OCI-M2 (cell line): ENCODE measurements around the gene BTRC.

Experiments used
- DNase-seq: peaks from one replicate; lab custom pipeline; 2025; ENCODE audit not compliant: unreplicated experiment; lab: John Stamatoyannopoulos, UW

Gene BTRC

DNA sequence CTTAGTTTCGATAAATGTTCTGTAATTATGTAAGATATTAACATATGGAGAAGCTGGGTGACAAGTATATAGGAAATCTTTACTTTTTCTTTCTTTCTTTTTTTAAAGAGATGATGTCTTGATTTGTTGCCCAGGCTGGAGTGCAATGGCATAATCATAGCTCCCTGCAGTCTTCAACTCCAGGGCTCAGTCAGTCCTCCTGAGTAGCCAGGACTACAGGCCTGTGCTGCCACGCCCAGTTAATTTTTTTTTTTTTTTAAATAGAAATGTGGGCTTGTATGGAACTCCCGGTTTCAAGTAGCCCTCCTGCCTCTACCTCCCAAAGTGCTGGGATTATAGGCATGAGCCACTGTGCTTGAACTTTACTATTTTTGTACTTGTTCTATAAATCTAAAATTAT is 122.4 kb downstream of the BTRC start:
- DNase-seq: no peak

DNA sequence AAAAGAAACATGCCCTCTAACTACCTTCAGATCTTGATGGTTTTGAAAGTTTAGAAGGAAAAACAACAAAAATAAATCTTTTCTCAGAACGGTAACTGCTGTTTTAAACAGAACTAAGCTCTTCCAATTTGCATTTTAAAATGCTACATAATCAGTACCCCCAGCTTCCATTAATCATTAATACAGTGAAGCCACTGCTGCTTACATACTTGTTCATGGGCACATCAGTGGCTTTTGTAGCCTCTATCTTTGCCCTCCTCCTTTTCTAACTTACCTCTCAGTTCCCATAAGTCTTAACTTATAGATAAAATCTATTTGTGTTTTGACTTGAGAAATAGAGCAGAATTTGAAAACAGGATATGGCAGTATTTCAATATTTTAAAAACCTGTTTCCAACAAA is 125.0 kb downstream of the BTRC start:
- DNase-seq: no peak

DNA sequence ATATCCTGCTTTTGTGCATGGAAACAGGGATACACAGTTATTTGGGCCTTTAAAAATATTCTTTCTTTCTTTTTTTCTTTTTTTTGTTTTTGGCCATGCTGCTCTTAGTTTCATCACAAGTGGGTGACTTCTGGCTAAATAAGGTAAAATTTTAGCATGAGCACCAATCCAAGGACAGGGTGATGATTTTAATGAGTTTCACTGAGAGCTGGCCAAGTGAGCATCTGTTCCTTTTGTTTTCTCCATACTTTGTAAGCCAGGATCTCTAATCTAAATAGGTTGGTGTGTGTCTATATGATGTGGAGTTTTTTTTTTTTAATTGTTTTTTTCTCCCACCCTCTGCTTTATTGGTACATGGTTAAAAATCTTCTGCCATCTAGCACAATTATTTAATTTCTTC is 127.3 kb downstream of the BTRC start:
- no peak for DNase-seq

DNA sequence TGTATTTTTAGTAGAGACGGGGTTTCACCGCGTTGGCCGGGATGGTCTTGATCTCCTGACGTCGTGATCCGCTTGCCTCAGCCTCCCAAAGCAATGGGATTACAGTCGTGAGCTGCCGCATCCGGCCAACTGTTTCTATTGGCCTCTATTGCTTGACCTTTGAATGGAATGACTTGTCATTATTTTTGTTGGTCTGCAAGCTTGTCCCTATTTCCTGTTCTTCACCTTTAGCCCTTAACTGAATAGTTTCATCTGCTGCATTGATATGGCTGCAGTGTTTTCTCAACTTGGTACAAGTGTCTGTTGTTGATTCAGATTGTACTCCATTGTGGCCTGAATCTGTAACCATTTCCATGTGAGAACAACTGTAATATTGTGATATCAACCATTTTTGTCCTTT is 128.6 kb downstream of the BTRC start:
- no peak for DNase-seq

DNA sequence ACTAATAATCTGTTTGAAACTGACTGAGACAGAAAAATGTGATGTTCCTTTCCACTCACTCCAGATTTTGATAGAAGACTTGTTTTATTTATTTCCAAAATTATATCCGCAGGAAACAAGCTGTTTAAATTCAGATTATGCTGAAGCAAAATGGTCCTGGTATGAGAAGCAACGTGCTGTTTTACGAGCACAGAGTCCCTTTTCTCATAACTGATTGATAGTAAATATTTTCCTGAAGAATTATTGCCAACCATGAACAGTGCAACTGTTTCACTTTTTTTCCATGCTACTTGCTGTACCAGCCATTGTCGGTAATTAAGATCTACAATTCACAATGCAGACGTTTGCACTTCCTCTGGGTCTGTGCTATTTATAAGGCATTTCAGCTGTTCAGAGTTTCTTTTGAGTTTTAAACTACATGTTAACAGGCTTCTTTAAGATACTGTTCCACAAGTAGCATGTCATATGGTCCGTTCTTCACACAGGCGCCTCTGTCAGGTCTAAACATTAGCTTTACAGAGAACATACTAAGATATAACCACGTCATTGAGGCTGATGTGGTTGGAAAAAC is 130.3 kb downstream of the BTRC start:
- no peak for DNase-seq

DNA sequence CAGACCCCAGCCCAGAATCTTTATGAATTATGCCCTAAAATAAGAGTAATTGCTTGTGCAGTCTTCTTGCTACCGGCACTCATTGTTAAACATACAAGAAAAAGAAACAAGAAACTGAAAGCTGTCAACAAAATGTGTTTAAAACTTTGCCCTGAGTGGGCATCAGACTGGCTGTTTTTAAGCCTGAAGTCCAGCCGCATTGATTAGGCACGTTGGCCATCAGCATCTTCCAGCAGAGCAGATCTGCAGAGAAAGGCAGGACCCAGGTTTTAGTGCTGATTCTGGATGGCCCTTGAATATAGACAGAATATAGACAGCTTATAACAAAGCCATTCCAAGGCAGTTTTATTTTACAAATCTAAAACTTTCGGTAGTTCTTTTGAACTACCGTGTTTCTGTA is 131.2 kb downstream of the BTRC start:
- DNase-seq: no peak

DNA sequence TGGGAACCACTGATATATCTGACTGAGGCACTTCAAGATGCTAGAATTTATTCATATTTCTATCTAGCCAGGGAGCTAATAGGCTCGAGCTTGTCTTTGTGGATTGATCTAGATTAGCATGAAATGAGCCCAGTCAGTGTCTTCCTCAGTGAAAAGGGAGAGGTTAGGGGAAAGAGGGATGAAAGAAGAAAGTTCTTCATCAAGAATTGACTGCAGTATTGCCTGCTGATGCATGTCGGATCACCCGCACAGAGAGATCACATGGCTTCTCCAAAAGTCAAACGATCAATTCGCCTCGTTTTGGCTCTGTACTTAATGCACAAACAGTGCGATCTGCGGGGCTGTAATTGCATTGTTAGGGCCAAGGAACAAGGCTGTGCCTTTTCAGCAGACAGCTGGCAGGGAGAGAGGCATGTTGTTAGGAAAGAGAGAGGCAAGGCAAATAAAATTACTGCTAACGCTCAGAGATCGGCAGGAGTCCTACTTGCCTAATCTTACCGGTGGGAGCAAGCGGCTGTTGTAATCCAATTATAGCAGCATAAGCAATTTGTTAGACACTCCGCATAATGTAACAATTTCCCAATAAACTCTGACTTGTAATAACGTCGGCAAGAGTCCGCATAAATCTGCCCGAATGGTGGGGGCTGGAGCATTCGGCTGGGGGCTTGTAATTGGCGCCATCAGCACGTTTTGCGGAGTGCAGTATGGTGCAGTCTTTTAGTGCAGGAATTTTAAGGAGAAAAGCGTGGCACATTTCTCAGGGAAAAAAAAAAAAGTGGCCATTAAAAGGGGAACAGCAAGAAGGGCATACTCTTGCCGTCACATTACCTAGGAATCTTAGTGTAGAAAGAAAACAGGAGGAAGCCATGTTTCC is 132.0 kb downstream of the BTRC start:
- DNase-seq: no peak

DNA sequence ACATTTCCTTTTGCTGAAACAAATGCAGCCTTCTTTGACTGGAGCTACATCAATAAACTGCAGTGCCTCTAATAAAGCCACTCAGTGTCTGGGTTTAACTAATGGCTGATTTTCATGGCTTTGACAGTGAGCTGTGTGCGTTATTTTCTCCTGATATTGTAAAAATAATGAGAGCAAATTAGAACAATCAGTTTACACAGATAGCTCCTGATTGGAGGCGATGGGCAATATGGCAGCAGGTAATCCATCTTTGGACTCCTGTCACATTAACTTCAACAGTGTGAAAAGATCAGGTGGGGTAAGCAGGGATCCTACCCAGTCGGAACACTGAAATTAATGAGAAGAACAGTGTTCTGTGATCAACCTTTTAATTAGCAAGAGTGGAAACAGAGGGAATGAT is 133.4 kb downstream of the BTRC start:
- no peak for DNase-seq

DNA sequence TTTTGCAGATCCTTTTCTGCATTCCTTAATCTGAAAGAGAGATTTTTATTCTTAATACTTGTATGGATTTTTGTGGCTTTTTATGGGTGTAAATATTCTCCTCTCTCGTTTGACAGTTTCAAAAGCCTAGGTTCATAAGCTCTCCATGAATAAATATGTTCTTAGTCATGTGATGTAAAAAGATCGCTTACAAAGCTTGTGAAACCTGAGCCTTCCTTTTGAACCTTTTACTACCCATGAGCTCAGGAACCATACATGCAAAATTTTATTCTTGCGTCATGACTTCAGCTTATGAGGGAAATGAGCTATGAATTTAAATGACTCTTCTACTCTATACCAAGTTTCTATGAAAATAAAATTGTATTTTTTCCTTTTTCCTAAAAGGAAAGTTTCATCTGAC is 135.4 kb downstream of the BTRC start:
- DNase-seq: no peak

DNA sequence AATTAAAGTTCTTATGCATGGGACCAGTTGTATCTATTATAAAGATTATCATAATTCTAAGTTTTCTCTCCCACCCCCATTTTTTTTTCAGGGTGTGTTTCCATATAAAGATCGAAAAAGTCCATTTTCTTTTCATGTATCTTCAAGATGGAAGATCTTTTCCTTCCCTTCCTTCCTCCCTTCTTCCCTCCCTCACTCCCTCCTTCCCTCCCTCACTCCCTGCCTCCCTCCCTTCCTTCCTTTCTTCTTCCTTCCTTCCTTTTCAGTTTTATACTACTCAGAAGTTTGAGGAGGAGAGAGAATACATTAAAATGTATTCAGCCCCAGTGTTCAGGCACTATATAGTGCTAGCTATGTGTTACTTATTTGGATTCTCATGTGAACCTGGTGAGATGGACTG is 136.1 kb downstream of the BTRC start:
- DNase-seq: no peak

DNA sequence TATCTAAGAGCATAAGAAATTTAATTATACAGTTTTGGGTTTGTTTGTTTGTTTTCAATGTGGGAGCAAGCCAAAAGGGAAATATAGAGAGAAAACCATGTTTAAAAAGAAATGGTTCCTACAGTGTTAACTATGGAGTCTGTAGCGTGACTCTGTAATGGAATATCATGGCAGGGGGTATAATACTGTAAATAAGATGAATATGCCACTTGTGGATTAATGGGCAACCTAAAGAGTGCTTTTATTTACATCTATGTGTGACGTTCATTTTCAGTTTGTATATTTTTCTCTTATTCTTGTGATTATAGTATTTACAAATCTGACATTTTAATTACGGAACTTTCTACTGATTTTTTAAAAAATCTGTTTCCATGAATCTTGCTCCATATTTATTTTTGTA is 138.2 kb downstream of the BTRC start:
- no peak for DNase-seq

DNA sequence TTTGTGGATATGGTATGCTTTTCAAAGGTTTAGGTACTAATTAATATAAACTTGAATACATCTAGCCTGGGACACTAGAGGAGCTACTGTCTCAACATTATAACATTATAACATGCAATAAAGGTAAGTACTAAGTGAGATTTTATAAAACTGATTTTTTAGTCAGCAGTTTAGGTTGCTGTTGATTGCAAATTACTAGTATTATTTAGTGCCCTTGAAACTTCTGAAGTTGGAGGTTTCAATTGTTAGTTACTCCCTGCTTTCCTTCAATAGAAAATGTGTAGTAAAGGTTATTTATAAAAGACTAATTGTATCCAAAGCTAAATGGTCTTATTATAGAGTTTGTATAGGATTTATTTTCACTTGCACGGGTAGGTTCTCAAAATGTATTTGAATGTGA is 138.8 kb downstream of the BTRC start:
- no peak for DNase-seq

DNA sequence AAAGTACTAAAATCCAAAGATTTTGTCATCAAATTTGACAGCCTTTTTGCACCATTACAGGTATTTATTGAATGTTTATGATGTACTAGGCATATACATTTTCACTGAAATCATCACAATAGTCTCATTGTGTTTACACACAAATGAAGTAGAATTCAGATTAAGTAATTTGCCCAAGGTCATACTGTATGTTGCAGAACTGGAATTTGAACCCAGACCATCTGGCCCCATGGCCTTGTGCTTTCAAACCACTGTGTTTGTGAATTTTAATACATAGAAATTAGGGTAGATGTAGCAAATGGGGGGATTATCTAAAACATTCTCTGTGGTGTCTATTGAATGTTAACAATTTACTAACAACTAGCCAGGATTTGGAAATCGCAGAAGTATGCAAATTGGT is 139.3 kb downstream of the BTRC start:
- no peak for DNase-seq

DNA sequence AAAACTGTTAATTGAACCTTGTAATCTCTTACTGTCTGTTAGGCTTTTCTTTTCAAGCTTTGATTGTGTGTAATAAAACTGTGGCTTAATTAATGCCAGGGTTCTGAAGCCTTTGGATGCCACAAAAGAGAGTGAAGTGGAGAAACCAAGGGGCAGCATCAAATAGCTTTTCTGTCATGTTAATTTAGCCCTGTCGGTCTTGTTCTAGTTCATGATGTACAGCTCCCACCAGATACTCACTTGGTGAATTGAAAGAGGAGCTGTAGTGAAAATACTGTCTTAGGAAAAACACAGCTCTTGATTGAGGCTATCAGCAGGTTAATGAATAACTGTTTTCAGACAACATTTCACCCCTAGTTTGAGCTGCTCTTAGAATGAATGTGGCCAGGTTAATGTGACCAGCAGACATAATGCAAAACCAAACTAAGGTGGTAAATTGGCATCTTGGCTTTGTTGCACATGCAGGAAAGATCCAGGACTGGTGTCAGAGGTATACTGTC is 139.9 kb downstream of the BTRC start:
- no peak for DNase-seq

DNA sequence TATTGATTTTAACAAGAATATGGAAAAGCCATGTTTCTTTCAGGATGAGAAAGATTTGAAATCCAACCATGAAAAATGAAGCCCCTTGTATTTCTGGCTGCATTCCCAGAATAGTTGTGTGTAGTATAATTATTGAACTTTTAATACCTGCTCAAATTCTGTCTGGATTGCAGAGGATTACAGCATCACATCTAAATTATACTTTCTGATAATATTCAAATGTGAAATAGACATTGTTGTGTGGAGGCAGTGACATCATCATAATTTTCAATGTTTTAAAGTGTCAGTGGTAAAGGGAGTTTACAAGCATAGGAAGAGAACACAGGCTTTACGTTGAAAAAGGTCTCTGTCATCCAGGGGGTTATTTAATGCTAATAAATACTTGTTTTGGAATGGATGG is 140.7 kb downstream of the BTRC start:
- DNase-seq: no peak

DNA sequence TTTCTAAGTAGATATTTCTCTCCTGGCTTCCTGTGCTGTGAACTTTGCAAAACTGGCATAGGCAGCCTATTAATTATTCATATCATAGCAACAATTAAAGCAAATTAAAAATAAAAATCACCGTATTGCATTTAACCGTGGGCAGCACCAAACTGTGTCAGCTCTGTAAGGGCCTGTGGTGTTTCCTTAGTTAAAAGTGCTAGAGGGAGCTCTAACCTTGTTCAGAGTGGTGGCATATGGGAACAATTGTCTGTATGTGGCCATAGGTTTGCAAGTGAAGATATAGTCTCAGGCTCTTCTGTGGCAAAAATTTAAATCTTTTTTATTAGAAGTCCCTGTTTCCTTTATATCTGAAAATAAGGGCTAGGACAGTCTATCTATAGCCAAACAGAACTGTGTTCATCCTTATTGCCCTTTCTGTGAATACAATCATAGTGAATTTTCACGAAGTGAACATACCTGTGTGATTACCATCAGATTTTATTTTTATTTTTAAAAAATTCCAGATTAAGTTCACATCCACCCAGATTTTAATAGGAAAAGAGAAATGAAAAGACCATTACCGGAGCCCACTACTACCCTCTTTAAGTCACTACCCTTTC is 141.5 kb downstream of the BTRC start:
- no peak for DNase-seq

DNA sequence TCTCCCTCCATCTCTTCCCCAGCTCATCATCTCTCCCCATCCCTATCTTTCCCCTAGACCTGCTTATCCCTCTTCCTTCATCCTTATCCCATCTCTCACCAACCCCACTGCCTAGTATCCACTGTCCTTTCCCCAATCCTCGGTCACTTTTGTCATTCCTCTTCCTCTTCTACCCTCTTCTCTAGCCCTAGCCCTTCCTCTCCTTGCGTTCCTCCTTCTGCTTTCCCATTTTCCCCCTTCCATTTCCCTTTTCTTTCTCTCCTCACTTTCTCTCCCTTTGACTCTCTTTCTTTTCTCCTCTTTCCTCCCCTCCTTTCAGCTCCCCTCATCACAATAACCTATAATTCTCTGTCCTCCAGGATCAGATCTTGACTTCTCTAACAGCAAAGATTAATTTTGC is 150.5 kb downstream of the BTRC start:
- no peak for DNase-seq

DNA sequence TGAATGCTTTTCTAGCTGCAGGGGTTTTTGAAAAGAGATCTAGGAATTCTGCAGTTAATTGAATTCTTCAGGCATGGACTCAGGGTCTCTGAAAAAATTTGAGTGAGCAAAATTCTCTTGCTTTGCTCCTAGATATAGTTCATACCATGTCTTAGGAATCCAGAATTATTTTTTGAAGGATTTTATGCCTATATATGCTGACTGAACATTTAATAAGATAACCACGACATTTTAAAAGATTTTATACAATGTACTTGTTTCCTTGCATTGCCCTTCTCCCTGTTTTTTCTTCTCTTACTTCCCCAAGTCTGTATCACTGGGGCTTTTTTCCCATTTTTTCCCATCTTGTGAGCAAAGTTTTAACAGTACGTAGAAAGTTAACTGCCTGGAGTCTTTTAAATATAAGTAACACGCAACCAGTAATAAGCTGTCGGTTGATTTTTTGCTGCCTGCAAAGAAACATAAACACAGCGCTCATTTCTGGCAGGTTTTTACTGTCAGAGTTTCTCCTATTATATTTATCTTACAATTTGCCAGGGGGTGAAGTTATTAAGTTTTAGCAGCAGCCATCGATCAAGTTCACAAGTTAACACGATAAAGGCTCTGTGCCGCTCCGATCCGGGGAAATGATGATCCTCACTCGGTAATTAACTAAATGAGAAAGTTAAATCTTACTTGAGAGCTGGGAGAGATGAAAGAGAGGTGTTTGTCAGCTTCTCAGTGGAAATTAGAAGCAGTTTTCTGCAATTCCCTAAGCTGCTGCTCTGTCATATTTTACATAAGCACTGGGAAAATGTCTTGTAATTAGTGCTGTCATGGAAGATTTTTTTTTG is 153.1 kb downstream of the BTRC start:
- no peak for DNase-seq

DNA sequence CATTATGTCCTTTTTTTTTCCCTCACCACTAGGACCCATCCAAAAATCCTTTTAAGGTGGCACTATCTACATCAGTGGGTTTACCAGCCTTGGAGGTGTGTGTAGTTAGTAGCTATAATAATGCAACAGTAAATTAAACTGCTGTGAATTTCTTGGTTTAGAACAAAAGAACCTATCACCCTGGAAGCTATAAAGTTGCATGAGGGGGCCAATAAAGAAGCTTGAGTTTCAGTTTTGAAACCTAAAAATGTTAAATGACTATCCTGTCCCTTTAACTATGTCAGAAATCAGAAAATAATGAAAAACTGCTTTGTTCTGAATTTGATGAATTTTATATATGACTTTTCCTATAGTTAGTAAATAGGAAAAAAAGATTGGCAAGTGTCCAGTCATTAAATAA is 153.9 kb downstream of the BTRC start:
- DNase-seq: no peak

DNA sequence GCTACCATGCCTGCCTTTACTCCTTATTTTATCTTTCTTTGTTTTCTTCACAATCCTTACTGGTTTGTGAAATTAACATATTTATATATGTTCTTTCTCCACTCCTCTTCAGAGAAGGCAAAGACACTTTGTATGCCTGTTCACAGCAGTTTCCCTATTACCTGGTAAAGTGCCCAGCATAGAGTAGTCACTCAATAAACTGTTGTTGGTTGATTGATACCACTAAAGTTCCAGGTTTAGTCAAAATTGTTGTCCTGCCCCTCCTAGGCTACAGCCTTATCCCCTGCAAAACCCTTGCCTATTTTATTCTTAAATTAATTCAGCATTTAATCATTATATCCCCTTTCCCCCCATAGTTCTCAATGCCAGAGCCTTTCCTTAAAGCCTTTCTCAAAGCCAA is 158.0 kb downstream of the BTRC start:
- no peak for DNase-seq

DNA sequence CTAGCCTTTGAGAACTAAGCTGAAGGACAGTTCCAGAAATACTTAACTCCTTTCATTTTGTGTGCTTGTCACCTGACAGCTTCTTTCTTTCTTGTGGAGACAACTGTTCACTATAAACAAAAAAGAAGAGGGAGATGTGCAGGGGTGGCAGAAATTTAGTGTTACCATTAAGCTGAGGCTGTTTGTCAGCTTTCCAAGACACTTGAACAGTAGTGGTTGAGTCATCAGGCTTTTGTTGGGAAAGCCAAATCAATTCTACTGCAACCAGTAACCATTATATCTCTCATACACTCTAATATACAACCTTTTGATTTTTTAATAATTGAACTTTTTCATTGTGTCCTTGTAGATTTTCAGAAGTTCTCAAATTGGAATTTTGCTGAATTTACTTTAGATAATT is 158.8 kb downstream of the BTRC start:
- DNase-seq: no peak
